Hepatocyte (in vitro differentiated cells): ENCODE measurements around the gene FCHSD2. TPM values are rescaled to one million over a fixed set of nuclear protein-coding genes. Genes with fewer than 3 reads are reported as not detected.

Experiments used
- DNase-seq: peaks from one replicate; pipeline ENCODE4 v3.0.0-alpha.2; 2016; ENCODE audit warnings: low spot score
- H2AFZ ChIP-seq: fragments of 200-600 bp; sonication (generic); 2 replicates; pipeline ENCODE4 v1.6.0; 2016; ENCODE audit warnings: antibody characterized with exemption, mild to moderate bottlenecking
- H3K27ac ChIP-seq: fragments of 200-600 bp; sonication (generic); 2 replicates; pipeline ENCODE4 v1.5.1; 2016; ENCODE audit warnings: mild to moderate bottlenecking
- H3K27me3 ChIP-seq: fragments of 200-600 bp; sonication (generic); 2 replicates; pipeline ENCODE4 v1.6.1; 2016
- H3K36me3 ChIP-seq: fragments of 200-600 bp; sonication (generic); replicated peaks from 2 replicates; pipeline ENCODE4 v1.5.1; 2016; ENCODE audit warnings: low read depth; ENCODE audit not compliant: insufficient read depth
- H3K4me1 ChIP-seq: fragments of 200-600 bp; sonication (generic); 2 replicates; pipeline ENCODE4 v1.5.1; 2016; ENCODE audit warnings: mild to moderate bottlenecking, moderate library complexity; ENCODE audit not compliant: insufficient read depth
- H3K4me2 ChIP-seq: fragments of 200-600 bp; sonication (generic); 2 replicates; pipeline ENCODE4 v1.6.0; 2016
- H3K4me3 ChIP-seq: fragments of 200-600 bp; sonication (generic); 2 replicates; pipeline ENCODE4 v1.5.1; 2016; ENCODE audit warnings: mild to moderate bottlenecking
- H3K79me2 ChIP-seq: fragments of 200-600 bp; sonication (generic); 2 replicates; pipeline ENCODE4 v1.6.0; 2017; ENCODE audit warnings: mild to moderate bottlenecking
- H3K9me2 ChIP-seq: fragments of 200-600 bp; sonication (generic); replicated peaks from 2 replicates; pipeline ENCODE4 v1.6.0; 2017; ENCODE audit warnings: mild to moderate bottlenecking; ENCODE audit not compliant: insufficient read depth
- H3K9me3 ChIP-seq: fragments of 200-600 bp; sonication (generic); 2 replicates; pipeline ENCODE4 v1.5.1; 2016; ENCODE audit warnings: low read depth, mild to moderate bottlenecking
- H4K20me1 ChIP-seq: fragments of 200-600 bp; sonication (generic); 2 replicates; pipeline ENCODE4 v1.6.0; 2016; ENCODE audit warnings: mild to moderate bottlenecking; ENCODE audit not compliant: insufficient read depth, poor library complexity, severe bottlenecking
- EZH2 ChIP-seq: fragments of 200-600 bp; sonication (generic); IDR thresholded peaks from 2 replicates; pipeline ENCODE4 v1.6.1; 2016; ENCODE audit warnings: antibody characterized with exemption, mild to moderate bottlenecking, borderline replicate concordance
- EZH2phosphoT487 ChIP-seq: fragments of 200-600 bp; sonication (generic); IDR thresholded peaks from one replicate; pipeline ENCODE4 v1.6.1; 2018; ENCODE audit warnings: antibody characterized with exemption, mild to moderate bottlenecking, low read depth, moderate library complexity; ENCODE audit not compliant: unreplicated experiment, severe bottlenecking
- WGBS: methylation state at CpG from one replicate; pipeline ENCODE4 v1.1.6; 2016; ENCODE audit warnings: low lambda C conversion rate; ENCODE audit errors: missing lambda C conversion rate; 5-methylcytosine and 5-hydroxymethylcytosine counted together
- polyA plus RNA-seq: library from polyadenylated mRNA; unstranded; fragments of >200 nt; fragmentation: Nextera tagmentation; extraction: Ambion mirVana; gene quantifications from 2 replicates; pipeline ENCODE4 v1.2.1, GENCODE V29; 2016
- total RNA-seq: library from RNA; depleted of rRNA; stranded (reverse); fragments of >200 nt; gene quantifications from 2 replicates; pipeline ENCODE4 v1.2.3, GENCODE V29; 2014
- TF ChIP-seq, protein P1 (sequence below): fragments of 200-600 bp; sonication (generic); IDR thresholded peaks from 2 replicates; pipeline ENCODE4 v1.5.1; 2016; ENCODE audit warnings: antibody characterized with exemption, mild to moderate bottlenecking; ENCODE audit not compliant: poor library complexity

Gene FCHSD2
- total and polyA plus RNA-seq, 2 experiments from 2014 or later: 9.1 to 13.1 TPM

GRCh38 chr11:73189723-73190556 lies 47.8 kb upstream of the FCHSD2 start:
- Histone ChIP-seq H3K4me1 (peaks cover 2% of the 10 kb centered on the region), H2AFZ (no peak overlapping the region), H3K36me3 (no peaks in the 10 kb centered on the region), H3K9me2 (no peaks in the 10 kb centered on the region), H3K27ac (no peak overlapping the region), H4K20me1 (no peaks in the 10 kb centered on the region), H3K9me3 (no peaks in the 10 kb centered on the region), H3K27me3 (no peaks in the 10 kb centered on the region), H3K4me2 (no peak overlapping the region), H3K4me3 (no peak overlapping the region), H3K79me2 (no peaks in the 10 kb centered on the region)
- DNase-seq: no peak
- WGBS: 66% methylated on average over 5 of the region's 5 CpGs
- TF ChIP-seq EZH2phosphoT487 (no peak), EZH2 (no peak)
- TF ChIP-seq, protein P1, sequence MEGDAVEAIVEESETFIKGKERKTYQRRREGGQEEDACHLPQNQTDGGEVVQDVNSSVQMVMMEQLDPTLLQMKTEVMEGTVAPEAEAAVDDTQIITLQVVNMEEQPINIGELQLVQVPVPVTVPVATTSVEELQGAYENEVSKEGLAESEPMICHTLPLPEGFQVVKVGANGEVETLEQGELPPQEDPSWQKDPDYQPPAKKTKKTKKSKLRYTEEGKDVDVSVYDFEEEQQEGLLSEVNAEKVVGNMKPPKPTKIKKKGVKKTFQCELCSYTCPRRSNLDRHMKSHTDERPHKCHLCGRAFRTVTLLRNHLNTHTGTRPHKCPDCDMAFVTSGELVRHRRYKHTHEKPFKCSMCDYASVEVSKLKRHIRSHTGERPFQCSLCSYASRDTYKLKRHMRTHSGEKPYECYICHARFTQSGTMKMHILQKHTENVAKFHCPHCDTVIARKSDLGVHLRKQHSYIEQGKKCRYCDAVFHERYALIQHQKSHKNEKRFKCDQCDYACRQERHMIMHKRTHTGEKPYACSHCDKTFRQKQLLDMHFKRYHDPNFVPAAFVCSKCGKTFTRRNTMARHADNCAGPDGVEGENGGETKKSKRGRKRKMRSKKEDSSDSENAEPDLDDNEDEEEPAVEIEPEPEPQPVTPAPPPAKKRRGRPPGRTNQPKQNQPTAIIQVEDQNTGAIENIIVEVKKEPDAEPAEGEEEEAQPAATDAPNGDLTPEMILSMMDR: no peak

GRCh38 chr11:73189315-73189714 lies 47.2 kb upstream of the FCHSD2 start:
- H3K36me3 ChIP-seq: no peaks in the 10 kb centered on the region
- H3K9me3 ChIP-seq: no peaks in the 10 kb centered on the region
- H4K20me1 ChIP-seq: no peaks in the 10 kb centered on the region
- H3K79me2 ChIP-seq: no peaks in the 10 kb centered on the region
- H3K4me1 ChIP-seq: no peaks in the 10 kb centered on the region
- H3K9me2 ChIP-seq: no peaks in the 10 kb centered on the region
- WGBS: 80% methylated on average over 8 of the region's 8 CpGs
- no peak overlapping the region for H2AFZ ChIP-seq
- H3K4me2 ChIP-seq: no peak overlapping the region
- no peak overlapping the region for H3K4me3 ChIP-seq
- no peak for DNase-seq
- H3K27me3 ChIP-seq: no peaks in the 10 kb centered on the region
- H3K27ac ChIP-seq: no peak overlapping the region
- TF ChIP-seq EZH2 (no peak), EZH2phosphoT487 (no peak)
- TF ChIP-seq, protein P1: no peak

GRCh38 chr11:73188301-73188700 lies 46.2 kb upstream of the FCHSD2 start:
- Histone ChIP-seq H3K4me3 (no peak overlapping the region), H4K20me1 (no peaks in the 10 kb centered on the region), H2AFZ (no peak overlapping the region), H3K9me3 (no peaks in the 10 kb centered on the region), H3K9me2 (no peaks in the 10 kb centered on the region), H3K36me3 (no peaks in the 10 kb centered on the region), H3K27ac (no peak overlapping the region), H3K4me1 (no peaks in the 10 kb centered on the region), H3K4me2 (no peak overlapping the region), H3K79me2 (no peaks in the 10 kb centered on the region), H3K27me3 (no peaks in the 10 kb centered on the region)
- 92% methylated on average over 4 of the region's 4 CpGs for WGBS
- no peak for DNase-seq
- no peak for TF ChIP-seq EZH2
- TF ChIP-seq EZH2phosphoT487: no peak
- TF ChIP-seq, protein P1: no peak
